ENCODE measurements around the gene PLPPR3.

Gene PLPPR3

DNA sequence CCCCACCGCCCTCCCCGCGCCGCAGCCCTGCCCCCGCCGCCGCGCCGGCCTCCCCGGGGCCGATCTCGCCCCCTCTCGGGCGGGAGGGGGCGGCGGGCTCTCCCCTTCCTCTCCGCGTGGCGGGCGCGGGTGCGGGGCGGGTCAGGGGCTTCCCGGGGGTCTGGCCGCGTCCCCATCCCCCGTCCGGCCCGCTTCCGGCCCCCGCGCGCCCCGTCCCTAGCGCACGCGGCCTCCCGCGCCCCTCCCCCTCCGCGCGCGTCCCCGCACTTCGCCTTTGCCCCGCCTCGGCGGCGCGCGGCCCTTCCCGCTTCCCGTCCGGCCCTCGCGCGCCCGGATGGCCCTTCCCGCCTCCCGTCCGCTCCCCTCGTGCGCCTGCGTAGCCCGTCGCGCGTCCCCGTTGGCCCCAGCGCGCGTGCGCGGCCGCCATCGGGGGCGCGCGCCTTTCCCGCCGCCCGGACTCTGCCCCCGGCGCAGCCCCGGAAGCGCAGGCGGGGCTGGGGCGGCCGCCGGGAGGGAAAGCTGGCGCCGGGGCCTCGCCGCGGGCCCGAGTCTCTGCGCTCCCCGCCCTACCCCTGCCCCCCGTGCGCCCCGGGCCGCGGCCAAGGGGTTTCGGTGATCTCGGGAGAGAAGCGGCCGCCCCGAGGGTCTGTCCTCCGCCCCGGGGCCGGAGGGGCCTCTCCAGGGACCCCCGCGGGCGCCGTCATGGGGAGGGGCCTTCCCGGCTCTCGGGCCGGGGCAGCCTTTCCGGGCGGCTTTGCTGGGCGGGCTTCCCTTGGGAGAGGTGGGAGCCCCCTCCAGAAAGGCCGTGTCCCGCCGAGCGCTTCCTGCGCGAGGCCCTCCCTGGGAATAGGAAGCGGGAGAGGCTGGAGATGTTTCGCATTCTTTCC is 24.0 kb downstream of the PLPPR3 start:
- DNase-seq (ENCODE audit: low spot score) = peak; percentile 98

- peak; percentile 99 for DNase-seq (ENCODE audit: low spot score)
Observed at GRCh38 chr19:796692-797527, 24.8 kb downstream of the PLPPR3 start, which contains the start of gene PTBP1. Gene PTBP1 (plus strand): TSS chr19:797452. CDS start chr19:797498, 46 bp downstream.

- no peak for DNase-seq (ENCODE audit: low spot score)
Observed at GRCh38 chr19:795691-796581, 25.8 kb downstream of the PLPPR3 start.

DNA sequence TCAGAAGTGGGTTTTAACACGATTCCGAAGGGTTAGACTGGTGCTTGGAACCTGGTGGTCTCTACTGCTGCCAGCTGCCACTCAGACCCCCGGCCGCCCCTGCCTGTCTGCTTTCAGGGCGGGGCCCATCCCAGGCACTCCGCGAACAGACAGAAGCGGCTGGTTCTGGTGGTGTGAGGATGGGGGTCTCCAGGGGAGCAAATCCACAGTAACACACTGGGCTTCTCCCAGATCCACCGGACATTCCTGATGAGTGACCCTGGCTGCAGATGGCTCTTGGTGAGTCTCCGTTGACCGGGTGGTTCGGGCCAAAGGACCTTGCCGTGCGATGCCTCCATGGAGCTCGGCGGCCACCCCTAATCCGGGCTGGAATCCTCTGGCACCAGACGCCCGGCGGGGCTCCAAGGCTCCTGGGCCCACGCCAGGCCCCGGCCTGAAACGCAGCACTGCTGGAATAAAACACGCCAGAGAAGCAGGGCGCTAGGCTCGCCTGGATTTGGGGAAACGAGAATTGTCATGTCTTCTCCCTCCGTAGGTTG is 26.6 kb downstream of the PLPPR3 start:
- DNase-seq (ENCODE audit: low spot score) = no peak

GRCh38 chr19:793806-794205 is 27.9 kb downstream of the PLPPR3 start:
- DNase-seq (ENCODE audit: low spot score) = no peak

DNA sequence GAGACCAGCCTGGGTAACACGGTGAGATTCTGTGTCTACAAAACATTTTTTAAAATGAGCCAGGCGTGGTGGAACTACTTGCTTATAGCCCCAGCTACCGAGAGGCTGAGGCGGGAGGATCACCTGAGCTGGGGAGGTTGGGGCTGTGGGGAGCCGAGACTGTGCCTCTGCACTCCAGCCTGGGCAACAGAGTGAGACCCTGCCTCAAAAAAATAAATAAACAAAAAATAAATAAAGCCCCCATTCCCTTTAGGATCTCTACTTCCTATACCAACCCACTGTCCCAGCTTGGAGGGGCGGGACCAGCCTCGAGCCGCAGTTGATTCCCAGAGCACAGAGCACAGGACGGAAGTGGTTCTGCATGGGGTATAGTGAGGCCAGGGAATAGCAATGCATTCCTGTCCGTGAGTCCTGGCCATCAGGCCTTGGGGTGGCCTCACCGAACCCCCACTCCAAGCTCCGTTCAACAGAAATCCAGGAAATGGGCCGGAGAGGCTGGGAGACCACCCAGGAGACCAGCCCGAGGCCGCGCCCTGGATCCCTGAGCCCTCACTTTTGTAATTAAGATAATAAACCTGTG is 29.4 kb downstream of the PLPPR3 start:
- DNase-seq (ENCODE audit: low spot score) = no peak

DNA sequence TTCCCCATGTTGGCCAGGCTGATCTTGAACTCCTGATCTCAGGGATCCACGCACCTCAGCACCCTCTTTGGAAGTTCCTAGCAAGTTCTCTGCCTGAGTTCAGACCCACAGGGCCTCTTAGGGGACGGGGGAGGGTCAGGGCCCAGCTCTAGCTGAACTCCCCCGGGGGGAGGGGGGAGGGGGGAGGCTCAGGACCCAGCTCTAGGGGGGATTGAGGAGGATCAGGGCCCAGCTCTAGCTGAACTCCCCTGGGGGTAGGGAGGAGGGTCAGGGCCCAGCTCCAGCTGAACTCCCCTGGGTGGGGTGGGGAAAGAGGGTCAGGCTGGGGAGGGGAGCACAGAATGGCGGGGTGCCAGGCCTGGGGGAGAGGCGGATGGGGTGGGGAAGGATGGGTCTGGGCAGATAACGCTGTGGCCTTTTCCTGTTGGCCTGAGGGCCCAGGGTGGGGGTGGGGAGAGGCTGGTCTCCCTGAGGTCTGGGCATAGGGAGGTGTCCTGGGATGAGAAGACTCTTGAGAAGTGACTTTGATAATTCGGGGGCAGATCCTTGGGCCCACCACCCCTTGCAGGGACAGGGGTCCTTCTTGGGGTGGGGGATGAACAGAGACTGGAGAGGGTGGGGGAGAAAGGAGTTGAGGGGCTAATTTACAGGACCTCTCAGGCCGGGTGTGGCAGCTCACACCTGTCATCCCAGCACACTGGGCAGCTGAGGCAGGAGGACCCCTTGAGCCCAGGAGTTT is 30.0 kb downstream of the PLPPR3 start:
- DNase-seq (ENCODE audit: low spot score) = no peak

- no peak for DNase-seq (ENCODE audit: low spot score)
Observed at GRCh38 chr19:791007-791566, 30.7 kb downstream of the PLPPR3 start.

GRCh38 chr19:789701-790060 is 32.1 kb downstream of the PLPPR3 start:
- DNase-seq (ENCODE audit: low spot score) = no peak

DNA sequence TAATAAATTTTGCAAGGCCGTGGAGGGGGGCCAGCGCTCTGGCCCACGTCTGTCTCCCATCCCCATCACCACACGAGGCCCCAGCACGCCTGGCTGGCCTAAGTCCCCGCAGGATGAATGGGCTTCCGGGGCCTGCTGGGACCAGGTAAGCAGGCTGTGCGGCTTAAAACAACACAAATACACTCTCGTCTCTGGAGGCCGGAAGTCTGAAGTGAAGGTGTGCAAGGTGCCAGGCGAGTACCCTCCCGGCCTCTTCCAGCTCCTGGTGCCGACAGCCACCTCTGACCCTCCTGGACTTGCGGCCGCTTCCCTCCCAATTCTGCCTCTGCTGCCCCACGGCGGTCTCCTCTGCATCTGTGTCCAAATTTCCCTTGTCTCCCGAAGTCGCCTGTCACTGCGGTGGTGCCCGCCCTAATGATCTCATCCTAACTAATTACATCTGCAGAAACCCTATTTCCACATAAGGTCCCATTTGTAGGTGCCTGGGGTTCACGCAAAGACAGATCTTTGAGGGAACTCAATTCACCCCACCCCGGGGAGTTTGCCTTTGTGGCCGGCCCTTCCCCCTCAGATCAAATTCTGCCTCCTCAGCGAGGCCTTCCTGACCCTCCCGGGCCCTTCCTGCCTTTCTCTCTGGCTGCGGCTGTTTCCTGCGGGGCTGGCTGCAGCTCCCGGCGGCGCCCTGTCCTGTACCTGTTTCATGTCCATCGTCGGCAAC is 32.6 kb downstream of the PLPPR3 start:
- no peak for DNase-seq (ENCODE audit: low spot score)

DNA sequence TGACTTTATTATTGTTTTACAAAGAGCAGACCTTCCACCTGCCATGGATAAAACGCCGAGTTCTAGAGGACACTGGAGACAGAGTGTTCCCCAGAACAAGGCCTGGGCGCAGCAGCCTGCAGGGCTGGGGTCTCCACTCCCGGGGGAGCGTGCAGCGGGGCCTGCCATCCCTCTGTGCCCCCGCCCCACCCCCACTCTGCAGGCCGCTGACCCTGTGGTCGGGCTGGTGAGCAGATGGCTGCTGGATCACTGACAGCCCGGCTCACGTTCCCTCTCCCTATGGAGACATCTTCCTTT is 33.1 kb downstream of the PLPPR3 start:
- no peak for DNase-seq (ENCODE audit: low spot score)

DNA sequence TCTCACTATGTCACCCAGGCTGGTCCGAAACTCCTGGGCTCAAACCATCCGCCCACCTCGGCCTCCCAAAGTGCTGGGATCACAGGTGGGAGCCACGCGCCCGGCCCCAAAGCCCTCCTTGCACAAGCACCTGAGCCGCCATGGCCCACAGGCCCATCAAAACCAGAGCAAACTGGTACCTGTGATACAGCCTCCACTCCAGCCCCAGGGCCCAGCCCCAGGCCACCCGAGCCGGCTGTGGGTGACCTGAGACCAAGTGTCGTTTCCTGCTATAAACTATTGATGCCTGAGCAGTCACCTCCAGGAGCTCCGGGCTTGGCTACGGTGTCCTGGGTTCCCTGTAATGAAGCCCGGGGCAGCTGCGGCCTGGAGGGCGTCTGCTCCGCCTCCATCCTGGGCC is 34.2 kb downstream of the PLPPR3 start:
- DNase-seq (ENCODE audit: low spot score) = no peak

GRCh38 chr19:784541-784940 is 37.2 kb downstream of the PLPPR3 start:
- DNase-seq (ENCODE audit: low spot score) = no peak

GRCh38 chr19:782878-783668 is 38.7 kb downstream of the PLPPR3 start:
- no peak for DNase-seq (ENCODE audit: low spot score)

- DNase-seq (ENCODE audit: low spot score) = peak; percentile 70
Observed at GRCh38 chr19:782185-782877, 39.4 kb downstream of the PLPPR3 start.

GRCh38 chr19:781800-782184 is 40.0 kb downstream of the PLPPR3 start:
- no peak for DNase-seq (ENCODE audit: low spot score)

DNA sequence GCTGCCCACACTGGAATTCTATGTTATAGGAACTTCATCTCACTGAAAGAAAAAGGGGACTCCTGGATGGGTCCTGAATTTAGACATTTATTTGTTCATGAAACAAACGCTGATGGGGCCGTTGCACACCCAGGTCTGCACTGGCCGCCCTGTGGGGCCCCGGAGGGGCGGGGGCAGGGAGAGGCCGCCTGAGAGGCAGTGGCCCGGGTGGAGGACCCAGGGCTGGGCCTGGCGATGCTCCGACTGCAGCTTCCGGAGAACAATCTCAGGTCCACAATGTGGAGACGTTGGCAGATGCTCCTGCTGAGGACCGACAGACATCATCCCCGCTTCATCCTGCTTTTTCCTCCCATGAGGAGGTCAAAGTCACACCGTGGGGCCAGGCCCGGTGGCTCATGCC is 40.8 kb downstream of the PLPPR3 start:
- DNase-seq (ENCODE audit: low spot score) = no peak

DNA sequence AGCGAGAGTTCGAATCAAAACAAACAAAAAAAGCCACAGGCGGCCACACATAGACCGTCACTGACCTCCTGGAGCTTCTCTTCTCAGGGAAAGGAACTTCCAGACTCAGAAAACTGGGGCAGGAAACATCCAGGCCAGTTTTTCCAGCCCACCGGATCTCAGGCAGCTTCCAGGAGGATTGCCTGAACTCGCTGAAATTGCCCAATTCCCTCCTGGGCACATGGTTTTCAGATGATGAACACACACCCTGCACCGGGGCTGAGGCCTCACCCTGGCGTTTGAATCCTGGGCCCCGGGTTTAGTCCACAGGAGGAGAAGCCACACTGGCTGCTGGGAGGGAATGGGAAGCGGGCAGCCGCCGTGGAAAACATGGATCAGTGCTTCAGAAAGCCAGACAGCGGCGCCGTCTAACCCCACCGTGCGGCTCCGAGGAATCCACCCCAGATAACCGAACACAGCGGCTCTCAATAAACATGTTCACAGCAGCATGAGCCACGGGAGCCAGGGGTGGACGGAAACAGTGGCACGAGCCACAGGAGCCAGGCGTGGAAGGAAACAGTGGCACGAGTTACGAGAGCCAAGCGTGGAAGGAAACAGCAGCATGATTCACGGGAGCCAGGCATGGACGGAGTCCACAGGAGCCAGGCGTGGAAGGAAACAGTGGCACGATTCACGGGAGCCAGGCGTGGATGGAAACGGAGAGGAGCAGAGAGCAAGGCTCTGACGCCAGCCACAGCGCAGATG is 42.7 kb downstream of the PLPPR3 start:
- peak; percentile 80 for DNase-seq (ENCODE audit: low spot score)

Data from HuH-7.5 (cell line).